Endothelial cell of hepatic sinusoid (primary cell): Measurements from ENCODE around the gene TRAM2.

Experiments
- in situ Hi-C: cut with HindIII; loops from 2 replicates; pipeline ENCODE4 v1.10.0; 2017; ENCODE audit warnings: low sequenced_read_pairs

The TRAM2 gene

GRCh38 chr6:52595000-52595795 is 18.3 kb upstream of the TRAM2 start:
- in situ Hi-C loops, result no loop called here

GRCh38 chr6:52594221-52594620 is 17.4 kb upstream of the TRAM2 start:
- in situ Hi-C loops, result no loop called here

- in situ Hi-C loops, result no loop called here
Observed at GRCh38 chr6:52591832-52592231, 15.0 kb upstream of the TRAM2 start.

- in situ Hi-C loops, result no loop called here
Observed at GRCh38 chr6:52590152-52590891, 13.5 kb upstream of the TRAM2 start.

- in situ Hi-C loops, result no loop called here
Observed at GRCh38 chr6:52588710-52589091, 11.8 kb upstream of the TRAM2 start.

- in situ Hi-C loops, result no loop called here
Observed at GRCh38 chr6:52588087-52588709, 11.3 kb upstream of the TRAM2 start.

GRCh38 chr6:52587001-52587400 is 10.1 kb upstream of the TRAM2 start:
- in situ Hi-C loops, result no loop called here

GRCh38 chr6:52584203-52584602 is 7.3 kb upstream of the TRAM2 start:
- in situ Hi-C loops, result loop anchor here (5.0 kb wide), 1 partner anchor 52 kb away; no protein-coding TSS in a partner anchor

GRCh38 chr6:52582996-52583395 is 6.1 kb upstream of the TRAM2 start:
- in situ Hi-C loops, result loop anchor here (5.0 kb wide), 1 partner anchor 51 kb away; no protein-coding TSS in a partner anchor

GRCh38 chr6:52582446-52582845 is 5.6 kb upstream of the TRAM2 start:
- in situ Hi-C loops, result loop anchor here (5.0 kb wide), 1 partner anchor 50 kb away; no protein-coding TSS in a partner anchor

GRCh38 chr6:52580905-52581304 is 4.0 kb upstream of the TRAM2 start:
- in situ Hi-C loops, result loop anchor here (5.0 kb wide), 1 partner anchor 49 kb away; no protein-coding TSS in a partner anchor

GRCh38 chr6:52579006-52579660 is 2.3 kb upstream of the TRAM2 start:
- in situ Hi-C loops, result no loop called here

- in situ Hi-C loops, result no loop called here
Observed at GRCh38 chr6:52577778-52578463, 1.1 kb upstream of the TRAM2 start.

GRCh38 chr6:52576392-52577021 is 353 bp downstream of the TRAM2 start:
- in situ Hi-C loops, result no loop called here

- in situ Hi-C loops, result no loop called here
Observed at GRCh38 chr6:52576054-52576391, 837 bp downstream of the TRAM2 start.

- in situ Hi-C loops, result no loop called here
Observed at GRCh38 chr6:52575502-52575892, 1.4 kb downstream of the TRAM2 start.

- in situ Hi-C loops, result no loop called here
Observed at GRCh38 chr6:52574709-52575501, 2.0 kb downstream of the TRAM2 start.

GRCh38 chr6:52573295-52573694 is 3.6 kb downstream of the TRAM2 start:
- in situ Hi-C loops, result no loop called here

GRCh38 chr6:52572536-52572935 is 4.3 kb downstream of the TRAM2 start:
- in situ Hi-C loops, result no loop called here
